Spleen (tissue), 11 donors: ENCODE data around the gene CD180. TPM values are rescaled to one million over a fixed set of nuclear protein-coding genes. Genes with fewer than 3 reads are reported as not detected.

Experiments
- DNase-seq: peaks from one replicate; pipeline ENCODE4 v3.0.0-alpha.2; 2020
- H3K27ac ChIP-seq, 8 donors: fragments of 200-600 bp; sonication (generic) in 7 of 8; 1 replicate in 4 of 8; 2 replicates in 4 of 8; pipeline versions ENCODE4 v1.5.0 to v1.8.0; 2016 to 2021; ENCODE audit warnings: inconsistent platforms in 4 of 8, mild to moderate bottlenecking in 4 of 8, moderate library complexity in 1 of 8
- H3K27me3 ChIP-seq, 7 donors: fragments of 200-600 bp; sonication (generic) in 6 of 7; replicated peaks in 1 of 7; 1 replicate in 4 of 7; 2 replicates in 3 of 7; pipeline versions ENCODE4 v1.5.0 to v1.8.0; 2016 to 2021; ENCODE audit warnings: inconsistent platforms in 3 of 7, mild to moderate bottlenecking in 1 of 7
- H3K36me3 ChIP-seq, 6 donors: fragments of 200-600 bp; sonication (generic) in 5 of 6; 1 replicate in 4 of 6; 2 replicates in 2 of 6; pipeline versions ENCODE4 v1.5.0 to v1.8.0; 2016 to 2021; ENCODE audit warnings: inconsistent platforms in 2 of 6
- H3K4me1 ChIP-seq, 6 donors: fragments of 200-600 bp; sonication (generic) in 5 of 6; 1 replicate in 3 of 6; 2 replicates in 3 of 6; pipeline versions ENCODE4 v1.5.0 to v1.8.0; 2016 to 2021; ENCODE audit warnings: inconsistent platforms in 3 of 6
- H3K4me3 ChIP-seq, 8 donors: fragments of 200-600 bp; sonication (generic) in 7 of 8; 1 replicate in 4 of 8; 2 replicates in 4 of 8; pipeline versions ENCODE4 v1.5.0 to v1.8.0; 2016 to 2021; ENCODE audit warnings: inconsistent platforms in 4 of 8, mild to moderate bottlenecking in 4 of 8, moderate library complexity in 2 of 8
- H3K9me3 ChIP-seq, 8 donors: fragments of 200-600 bp; sonication (generic) in 7 of 8; 1 replicate in 4 of 8; 2 replicates in 4 of 8; pipeline versions ENCODE4 v1.5.0 to v1.8.0; 2016 to 2021; ENCODE audit warnings: inconsistent platforms in 4 of 8
- CTCF ChIP-seq, 11 experiments: fragments of 200-600 bp in 7 of 11; fragments of 450-650 bp in 4 of 11; sonication (generic) in 4 of 11; IDR thresholded peaks in 8 of 11; conservative IDR thresholded peaks in 3 of 11; 1 replicate in 7 of 11; 2 replicates in 4 of 11; pipeline versions ENCODE4 v1.4.0 to v1.8.0; 2016 to 2021; ENCODE audit warnings: antibody characterized with exemption in 11 of 11, inconsistent platforms in 4 of 11, mild to moderate bottlenecking in 1 of 11
- POLR2A ChIP-seq, 3 donors: fragments of 450-650 bp; IDR thresholded peaks; one replicate each; pipeline ENCODE4 v1.5.1; 2017; ENCODE audit warnings: antibody characterized with exemption in 3 of 3, mild to moderate bottlenecking in 1 of 3
- POLR2AphosphoS5 ChIP-seq, 3 donors: sonication (generic); formaldehyde crosslinking; IDR thresholded peaks; one replicate each; pipeline ENCODE4 v1.5.1; 2017; ENCODE audit warnings: antibody characterized with exemption in 3 of 3
- WGBS, 5 donors: extraction: QIAGEN DNeasy Blood & Tissue Kit in 3 of 5; methylation state at CpG; one replicate each; pipeline versions ENCODE4 v1.1.5 to v1.1.7; 2013 to 2018; 5-methylcytosine and 5-hydroxymethylcytosine counted together
- intact Hi-C: fragments of 100-400 bp; cut with DNase I; formaldehyde crosslinking; loops from one replicate; pipeline ENCODE4 v1.15.0; 2023; ENCODE audit warnings: low total_unique reads
- polyA plus RNA-seq, 3 donors: library from polyadenylated mRNA; stranded (reverse); fragments of 200-250 nt; gene quantifications; one replicate each; pipeline ENCODE4 v1.2.1, GENCODE V29; 2013
- total RNA-seq, 7 donors: library from RNA; depleted of rRNA in 3 of 7; stranded (reverse); fragments of >200 nt in 3 of 7; fragmentation: NEBNext Ultra II Directional in 4 of 7; extraction: Animal tissue kit (Norgen Biotek cat#: 25700) in 4 of 7; gene quantifications; one replicate each; pipeline versions ENCODE4 v1.1.0 to v1.2.1, GENCODE V29; 2016 to 2021
- donor health status: healthy with polysubstance abuse.
- donor health status: DM: no; HTN: no; CAD: no; lungs with moderate emphysema.
- donor health status: DM: no; HTN: no; CAD: no.
- donor health status: Bipolar disorder and iron deficiency.
- donor health status: healthy.
- donor health status: DM: no; HTN: no; CAD: no.
- donor health status: DM: yes; HTN: yes; CAD: no.

Gene CD180
- total and polyA plus RNA-seq, 10 donors, result 11.6 to 39.2 (median 25.0) TPM

- WGBS, 5 donors, result 81 to 93% (median 93%) methylated on average over 1 of the region's 1 CpG
- Histone ChIP-seq H3K27me3 (no peaks in the 10 kb centered on the region), H3K4me3 (no peak overlapping the region), H3K36me3 (peaks cover 0 to 75% (median 39%) of the 10 kb centered on the region in 6 donors), H3K4me1 (no peaks in the 10 kb centered on the region), H3K9me3 (no peaks in the 10 kb centered on the region), H3K27ac (peak overlapping the region in 1 of 8 donors; percentile 3)
- no peak for DNase-seq
- TF ChIP-seq CTCF (IDR thresholded peaks at IDR 0.05 in 8 of 11, conservative IDR thresholded peaks at IDR 0.05 in 3 of 11) (peak in 3 of 11 experiments; percentile 11 to 45 (median 43)), POLR2A (IDR thresholded peaks at IDR 0.05) (no peak), POLR2AphosphoS5 (IDR thresholded peaks at IDR 0.05) (no peak)
- intact Hi-C loops, result loop anchor here (10.0 kb wide), 2 partner anchors 165 to 335 kb away; no protein-coding TSS in a partner anchor
These were observed 46.6 kb downstream of the CD180 start for GRCh38 chr5:67149951-67150523.

GRCh38 chr5:67149057-67149950 lies 47.3 kb downstream of the CD180 start:
- Histone ChIP-seq H3K9me3 (no peaks in the 10 kb centered on the region), H3K4me3 (no peak overlapping the region), H3K36me3 (peaks cover 0 to 75% (median 41%) of the 10 kb centered on the region in 6 donors), H3K27ac (peak overlapping the region in 1 of 8 donors; percentile 3), H3K27me3 (no peaks in the 10 kb centered on the region), H3K4me1 (no peaks in the 10 kb centered on the region)
- TF ChIP-seq POLR2A (IDR thresholded peaks at IDR 0.05) (no peak), POLR2AphosphoS5 (IDR thresholded peaks at IDR 0.05) (no peak), CTCF (IDR thresholded peaks at IDR 0.05 in 8 of 11, conservative IDR thresholded peaks at IDR 0.05 in 3 of 11) (no peak)
- intact Hi-C loops, result no loop called here
- WGBS, 5 donors, result 89 to 92% (median 89%) methylated on average over 14 of the region's 14 CpGs
- no peak for DNase-seq

DNA sequence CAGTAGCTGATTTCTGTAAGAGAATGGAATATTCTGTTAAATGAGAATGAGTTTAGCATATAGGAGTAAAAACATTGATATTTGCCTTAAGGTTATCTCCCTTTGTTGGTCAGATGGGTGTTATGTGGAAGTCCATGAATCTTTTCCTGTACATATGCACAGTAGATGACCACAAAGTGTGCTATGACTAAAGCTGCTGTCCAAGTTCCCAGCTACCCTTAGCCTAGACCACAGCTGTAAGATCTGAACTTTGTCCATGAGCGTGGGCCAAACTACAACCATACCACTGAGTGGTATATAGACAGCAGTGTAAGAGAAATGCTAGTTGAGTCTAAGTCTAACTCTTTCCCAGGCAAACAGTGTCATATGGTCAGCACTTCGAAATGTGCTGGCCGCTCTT lies 48.8 kb downstream of the CD180 start:
- no peak for DNase-seq
- Histone ChIP-seq H3K36me3 (peaks cover 0 to 76% (median 51%) of the 10 kb centered on the region in 6 donors), H3K4me3 (no peak overlapping the region), H3K9me3 (no peaks in the 10 kb centered on the region), H3K27me3 (no peaks in the 10 kb centered on the region), H3K4me1 (no peaks in the 10 kb centered on the region), H3K27ac (no peak overlapping the region)
- intact Hi-C loops, result no loop called here
- TF ChIP-seq POLR2AphosphoS5 (IDR thresholded peaks at IDR 0.05), result no peak
- no peak for TF ChIP-seq CTCF (IDR thresholded peaks at IDR 0.05 in 8 of 11, conservative IDR thresholded peaks at IDR 0.05 in 3 of 11)
- 96 to 100% (median 97%) methylated on average over 3 of the region's 3 CpGs for WGBS, 5 donors

DNA sequence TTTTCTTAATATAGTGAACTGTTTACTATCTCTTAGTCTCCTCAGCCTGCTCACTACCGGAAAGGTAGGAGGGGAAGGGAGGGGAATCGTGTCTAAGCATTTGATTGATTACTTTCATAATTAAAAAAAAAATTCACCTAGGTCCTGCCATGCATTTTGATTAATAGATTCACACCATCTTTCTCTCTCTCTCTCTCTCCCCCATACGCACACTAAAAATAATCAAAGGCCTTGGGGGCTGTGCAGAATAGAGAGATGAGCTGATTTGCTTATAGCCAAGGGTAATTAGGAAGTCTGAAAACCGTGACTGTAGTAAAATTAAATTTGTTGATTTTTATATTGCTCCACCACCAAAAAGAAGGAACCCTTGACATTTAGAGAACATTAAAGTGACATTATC lies 49.6 kb downstream of the CD180 start:
- Histone ChIP-seq H3K36me3 (peaks cover 0 to 80% (median 54%) of the 10 kb centered on the region in 6 donors), H3K4me3 (no peak overlapping the region), H3K4me1 (no peaks in the 10 kb centered on the region), H3K27ac (no peak overlapping the region), H3K27me3 (no peaks in the 10 kb centered on the region), H3K9me3 (no peaks in the 10 kb centered on the region)
- 81 to 92% (median 87%) methylated on average over 4 of the region's 4 CpGs for WGBS, 5 donors
- DNase-seq, result no peak
- intact Hi-C loops, result no loop called here
- no peak for TF ChIP-seq CTCF (IDR thresholded peaks at IDR 0.05 in 8 of 11, conservative IDR thresholded peaks at IDR 0.05 in 3 of 11)
